Esophagus squamous epithelium (tissue), 5 donors: ENCODE measurements around the gene KRTAP22-1. TPM values are rescaled to one million over a fixed set of nuclear protein-coding genes. Genes with fewer than 3 reads are reported as not detected.

Experiments used
- DNase-seq: peaks from one replicate; lab custom pipeline; 2025; lab: John Stamatoyannopoulos, UW
- H3K27ac ChIP-seq, 4 donors: fragments of 200-600 bp; sonication (generic); one replicate each; pipeline ENCODE4 v1.5.1; 2016 to 2019; ENCODE audit warnings: mild to moderate bottlenecking in 1 of 4
- H3K27me3 ChIP-seq, 4 donors: fragments of 200-600 bp; sonication (generic); 1 replicate in 3 of 4; 2 replicates in 1 of 4; pipeline versions ENCODE4 v1.5.1 to v1.6.0; 2017 to 2021; ENCODE audit warnings: antibody characterized with exemption in 1 of 4
- H3K36me3 ChIP-seq, 3 donors: fragments of 200-600 bp; sonication (generic); one replicate each; pipeline ENCODE4 v1.5.1; 2016 to 2019
- H3K4me1 ChIP-seq, 3 donors: fragments of 200-600 bp; sonication (generic); one replicate each; pipeline ENCODE4 v1.5.1; 2017 to 2019
- H3K4me3 ChIP-seq, 4 donors: fragments of 200-600 bp; sonication (generic); 1 replicate in 3 of 4; 2 replicates in 1 of 4; pipeline ENCODE4 v1.5.1; 2016 to 2019; ENCODE audit warnings: mild to moderate bottlenecking in 2 of 4, moderate library complexity in 1 of 4
- H3K9me3 ChIP-seq, 3 donors: fragments of 200-600 bp; sonication (generic); one replicate each; pipeline ENCODE4 v1.5.1; 2016 to 2019
- CTCF ChIP-seq, 6 experiments: fragments of 450-650 bp in 4 of 6; fragments of 200-600 bp in 2 of 6; sonication (generic) in 2 of 6; IDR thresholded peaks; one replicate each; pipeline ENCODE4 v1.5.1; 2016 to 2019; ENCODE audit warnings: antibody characterized with exemption in 6 of 6, mild to moderate bottlenecking in 4 of 6, moderate library complexity in 4 of 6
- POLR2A ChIP-seq, 4 donors: fragments of 450-650 bp; IDR thresholded peaks; one replicate each; pipeline ENCODE4 v1.6.1; 2017; ENCODE audit warnings: antibody characterized with exemption in 4 of 4, mild to moderate bottlenecking in 4 of 4, moderate library complexity in 3 of 4
- WGBS, 2 donors: methylation state at CpG; one replicate each; pipeline ENCODE4 v1.1.5; 2018; 5-methylcytosine and 5-hydroxymethylcytosine counted together
- intact Hi-C: fragments of 100-400 bp; cut with DNase I; formaldehyde crosslinking; loops from one replicate; pipeline ENCODE4 v1.15.0; 2022
- total RNA-seq, 4 donors: library from RNA; depleted of rRNA; stranded (reverse); fragments of >200 nt; gene quantifications; one replicate each; pipeline ENCODE4 v1.1.0, GENCODE V29; 2016
- donor health status: DM: yes; HTN: yes; CAD: no.

The KRTAP22-1 gene
- total RNA-seq, 4 donors from 2014 or later: not detected

GRCh38 chr21:30563072-30563471, 37.8 kb upstream of the KRTAP22-1 start:
- no peaks in the 10 kb centered on the region for H3K36me3 ChIP-seq
- 55 to 60% methylated on average over 6 of the region's 6 CpGs for WGBS, 2 donors
- no peak overlapping the region for H3K4me3 ChIP-seq
- intact Hi-C loops: no loop called here
- TF ChIP-seq CTCF (IDR thresholded peaks at IDR 0.05) (no peak), POLR2A (IDR thresholded peaks at IDR 0.05) (no peak)
- no peaks in the 10 kb centered on the region for H3K27me3 ChIP-seq
- H3K27ac ChIP-seq: no peak overlapping the region
- no peaks in the 10 kb centered on the region for H3K4me1 ChIP-seq
- H3K9me3 ChIP-seq: no peaks in the 10 kb centered on the region
- DNase-seq: no peak

GRCh38 chr21:30563630-30564029, 37.3 kb upstream of the KRTAP22-1 start:
- Histone ChIP-seq H3K36me3 (no peaks in the 10 kb centered on the region), H3K27me3 (no peaks in the 10 kb centered on the region), H3K27ac (no peak overlapping the region), H3K4me1 (no peaks in the 10 kb centered on the region), H3K9me3 (no peaks in the 10 kb centered on the region), H3K4me3 (no peak overlapping the region)
- intact Hi-C loops: no loop called here
- TF ChIP-seq CTCF (IDR thresholded peaks at IDR 0.05): no peak
- no peak for TF ChIP-seq POLR2A (IDR thresholded peaks at IDR 0.05)
- WGBS, 2 donors: 68 to 79% methylated on average over 2 of the region's 2 CpGs
- DNase-seq: no peak

GRCh38 chr21:30567617-30568016, 33.3 kb upstream of the KRTAP22-1 start:
- no peaks in the 10 kb centered on the region for H3K9me3 ChIP-seq
- no peaks in the 10 kb centered on the region for H3K27me3 ChIP-seq
- intact Hi-C loops: no loop called here
- TF ChIP-seq POLR2A (IDR thresholded peaks at IDR 0.05): no peak
- no peak for TF ChIP-seq CTCF (IDR thresholded peaks at IDR 0.05)
- no peak for DNase-seq
- no peak overlapping the region for H3K27ac ChIP-seq
- H3K4me1 ChIP-seq: no peaks in the 10 kb centered on the region
- no peak overlapping the region for H3K4me3 ChIP-seq
- H3K36me3 ChIP-seq: no peaks in the 10 kb centered on the region

- Histone ChIP-seq H3K27me3 (no peaks in the 10 kb centered on the region), H3K27ac (no peak overlapping the region), H3K4me1 (no peaks in the 10 kb centered on the region), H3K36me3 (no peaks in the 10 kb centered on the region), H3K9me3 (no peaks in the 10 kb centered on the region), H3K4me3 (no peak overlapping the region)
- TF ChIP-seq CTCF (IDR thresholded peaks at IDR 0.05) (no peak), POLR2A (IDR thresholded peaks at IDR 0.05) (no peak)
- intact Hi-C loops: no loop called here
- DNase-seq: no peak
These were observed 23.1 kb upstream of the KRTAP22-1 start for GRCh38 chr21:30577766-30578165.

- intact Hi-C loops: no loop called here
- H3K4me1 ChIP-seq: no peaks in the 10 kb centered on the region
These were observed 21.5 kb upstream of the KRTAP22-1 start for GRCh38 chr21:30579346-30579745.

More at GRCh38 chr21:30579346-30579745, 21.5 kb upstream of the KRTAP22-1 start:
- Histone ChIP-seq H3K36me3 (no peaks in the 10 kb centered on the region), H3K27ac (no peak overlapping the region), H3K9me3 (no peaks in the 10 kb centered on the region), H3K27me3 (no peaks in the 10 kb centered on the region), H3K4me3 (no peak overlapping the region)
- 33 to 48% methylated on average over 1 of the region's 1 CpG for WGBS, 2 donors
- no peak for TF ChIP-seq POLR2A (IDR thresholded peaks at IDR 0.05)
- TF ChIP-seq CTCF (IDR thresholded peaks at IDR 0.05): no peak
- no peak for DNase-seq
